A549 (cell line): ENCODE data around the gene TSPAN18. TPM values are rescaled to one million over a fixed set of nuclear protein-coding genes. Genes with fewer than 3 reads are reported as not detected.

ENCODE experiments used
- ATAC-seq, 2 experiments: fragments of 200-7000 bp in 1 of 2; fragments of >200 bp in 1 of 2; cut with Nextera tagmentation in 1 of 2; cut with Tn5 transposase in 1 of 2; 3 replicates each; pipeline versions ENCODE4 v1.8.0 to v1.9.1; 2018 to 2020; ENCODE audit warnings: mild to moderate bottlenecking in 1 of 2, moderate library complexity in 1 of 2
- CTCF ChIA-PET: fragments of 300-600 bp; sonication (Branson Sonifier 250); formaldehyde crosslinking; extraction: SDS; loops from one replicate; lab custom pipeline; 2021; ENCODE audit warnings: antibody characterized with exemption, inconsistent platforms; lab: Yijun Ruan, JAX
- POLR2A ChIA-PET: fragments of 350-600 bp; formaldehyde crosslinking; extraction: SDS; loops from one replicate; lab custom pipeline; 2021; ENCODE audit warnings: antibody characterized with exemption, inconsistent platforms; lab: Yijun Ruan, JAX
- DNase-seq, 2 experiments: peaks; one replicate each; pipeline versions ENCODE4 v3.0.0 to v3.0.0-alpha.2; 2011 to 2016; ENCODE audit warnings: low read depth in 1 of 2, low spot score in 1 of 2
- FAIRE-seq: peaks from 2 replicates; lab custom pipeline; 2011; peaks lifted over from hg19 to GRCh38; lab: Jason Lieb, UNC
- H3K27ac ChIP-seq, 2 experiments: fragments of >200 bp; sonication (Bioruptor Twin); formaldehyde crosslinking; 3 replicates each; pipeline ENCODE4 v1.5.1; 2016 to 2017
- H3K4me1 ChIP-seq: fragments of >200 bp; sonication (Bioruptor Twin); formaldehyde crosslinking; 3 replicates; pipeline ENCODE4 v1.6.1; 2016
- H3K4me2 ChIP-seq: fragments of >200 bp; sonication (Bioruptor Twin); formaldehyde crosslinking; 3 replicates; pipeline ENCODE4 v1.6.1; 2016
- H3K4me3 ChIP-seq: fragments of >200 bp; sonication (Bioruptor Twin); formaldehyde crosslinking; 3 replicates; pipeline ENCODE4 v1.5.1; 2016
- H3K9me3 ChIP-seq: fragments of >200 bp; sonication (Bioruptor Twin); formaldehyde crosslinking; 3 replicates; pipeline ENCODE4 v1.6.1; 2016
- ATOH8 ChIP-seq: fragments of 250-450 bp; sonication (Bioruptor Pico); IDR thresholded peaks from 2 replicates; pipeline ENCODE4 v1.5.0; 2020; ENCODE audit warnings: low read depth, mild to moderate bottlenecking, moderate library complexity
- BCL3 ChIP-seq: fragments of >200 bp; sonication (Bioruptor Twin); formaldehyde crosslinking; IDR thresholded peaks from 3 replicates; pipeline ENCODE4 v1.6.1; 2016
- CBX8 ChIP-seq: fragments of 200-600 bp; sonication (generic); IDR thresholded peaks from 2 replicates; pipeline ENCODE4 v1.6.1; 2016
- CHD2 ChIP-seq: fragments of 150-350 bp; IDR thresholded peaks from 2 replicates; pipeline ENCODE4 v1.6.1; 2014; ENCODE audit warnings: low read length; ENCODE audit not compliant: partially characterized antibody
- CHD4 ChIP-seq: fragments of 200-600 bp; sonication (generic); IDR thresholded peaks from 2 replicates; pipeline ENCODE4 v1.6.1; 2016; ENCODE audit warnings: antibody characterized with exemption, mild to moderate bottlenecking, borderline replicate concordance
- EHMT2 ChIP-seq: fragments of 200-600 bp; sonication (generic); IDR thresholded peaks from 2 replicates; pipeline ENCODE4 v1.6.1; 2016; ENCODE audit warnings: antibody characterized with exemption, low read depth, mild to moderate bottlenecking, moderate library complexity
- FOSB ChIP-seq: fragments of 250-450 bp; sonication (Bioruptor Pico); IDR thresholded peaks from 2 replicates; pipeline ENCODE4 v1.5.0; 2020; ENCODE audit warnings: mild to moderate bottlenecking, moderate library complexity
- FOXS1 ChIP-seq: fragments of 250-450 bp; sonication (Bioruptor Pico); IDR thresholded peaks from 2 replicates; pipeline ENCODE4 v1.5.0; 2020; ENCODE audit warnings: mild to moderate bottlenecking, moderate library complexity
- HOXA7 ChIP-seq: fragments of 250-450 bp; sonication (Bioruptor Pico); IDR thresholded peaks from 2 replicates; pipeline ENCODE4 v1.5.0; 2020; ENCODE audit warnings: mild to moderate bottlenecking, moderate library complexity
- JUN ChIP-seq, 2 experiments: fragments of >200 bp; sonication (Bioruptor Twin); formaldehyde crosslinking; IDR thresholded peaks; 2 replicates in 1 of 2; 3 replicates in 1 of 2; pipeline ENCODE4 v1.6.1; 2016 to 2017
- KDM1A ChIP-seq: fragments of 200-600 bp; sonication (generic); IDR thresholded peaks from 2 replicates; pipeline ENCODE4 v1.6.1; 2016; ENCODE audit warnings: low read depth, mild to moderate bottlenecking
- KDM5A ChIP-seq: fragments of 200-600 bp; sonication (generic); IDR thresholded peaks from 2 replicates; pipeline ENCODE4 v1.6.1; 2016; ENCODE audit warnings: antibody characterized with exemption, mild to moderate bottlenecking
- MAFK ChIP-seq: fragments of 450-650 bp; IDR thresholded peaks from 2 replicates; pipeline ENCODE4 v1.6.1; 2014; ENCODE audit not compliant: partially characterized antibody
- MAZ ChIP-seq: fragments of 150-350 bp; IDR thresholded peaks from 2 replicates; pipeline ENCODE4 v1.6.1; 2014; ENCODE audit warnings: antibody characterized with exemption, low read depth, low read length, borderline replicate concordance
- MYC ChIP-seq: IDR thresholded peaks from 2 replicates; pipeline ENCODE4 v1.6.1; 2012; ENCODE audit warnings: mild to moderate bottlenecking, inconsistent platforms, low read length, improper control_type of control experiment, borderline replicate concordance
- NR3C1 ChIP-seq: fragments of >200 bp; sonication (Bioruptor Twin); formaldehyde crosslinking; IDR thresholded peaks from 3 replicates; pipeline ENCODE4 v1.6.1; 2017
- POLR2A ChIP-seq: IDR thresholded peaks from 2 replicates; pipeline ENCODE4 v1.6.1; 2012; ENCODE audit warnings: mild to moderate bottlenecking, low read length
- RCOR1 ChIP-seq: fragments of 150-350 bp; IDR thresholded peaks from 2 replicates; pipeline ENCODE4 v1.6.1; 2014; ENCODE audit warnings: antibody characterized with exemption, low read length, low read depth
- REST ChIP-seq: fragments of 200-600 bp; sonication (generic); IDR thresholded peaks from 2 replicates; pipeline ENCODE4 v1.6.1; 2016; ENCODE audit warnings: antibody characterized with exemption, mild to moderate bottlenecking, moderate library complexity
- RNF2 ChIP-seq: fragments of 200-600 bp; sonication (generic); IDR thresholded peaks from 2 replicates; pipeline ENCODE4 v1.6.1; 2016; ENCODE audit warnings: low read depth, mild to moderate bottlenecking, antibody characterized with exemption, moderate library complexity, borderline replicate concordance
- WGBS: methylation state at CpG from one replicate; pipeline ENCODE4 v1.1.6; 2017; ENCODE audit errors: missing lambda C conversion rate; 5-methylcytosine and 5-hydroxymethylcytosine counted together
- polyA plus RNA-seq, 4 experiments: library from polyadenylated mRNA; depleted of rRNA in 3 of 4; stranded (reverse); fragments of >200 nt; fragmentation: RNase III in 1 of 4; extraction: RNeasy Plus Mini Kit Qiagen cat#74134 plus additional on column Dnase treatment in 1 of 4; gene quantifications; 2 replicates in 3 of 4; 3 replicates in 1 of 4; pipeline ENCODE4 v1.2.3, GENCODE V29; 2011 to 2017
- TF ChIP-seq, protein P1 (sequence below): fragments of 450-650 bp; IDR thresholded peaks from 2 replicates; pipeline ENCODE4 v1.6.1; 2014; ENCODE audit warnings: antibody characterized with exemption
- TF ChIP-seq, protein P2 (sequence below): IDR thresholded peaks from 2 replicates; pipeline ENCODE4 v1.6.1; 2012
- TF ChIP-seq, protein P3 (sequence below): IDR thresholded peaks from 2 replicates; pipeline ENCODE4 v1.6.1; 2012; ENCODE audit warnings: low read depth, borderline replicate concordance

Gene TSPAN18
- polyA plus RNA-seq, 2 of the 4 experiments (the other 2 are of a cell fraction), result 0.81 to 4.5 TPM

GRCh38 chr11:44804449-44805437, 78.0 kb downstream of the TSPAN18 start:
- TF ChIP-seq REST (no peak), EHMT2 (no peak), KDM5A (no peak), CHD2 (no peak), RCOR1 (no peak), FOXS1 (no peak), HOXA7 (CRISPR knock-in tag) (no peak), RNF2 (no peak), POLR2A (no peak), BCL3 (no peak), NR3C1 (no peak)
- TF ChIP-seq, protein P1, sequence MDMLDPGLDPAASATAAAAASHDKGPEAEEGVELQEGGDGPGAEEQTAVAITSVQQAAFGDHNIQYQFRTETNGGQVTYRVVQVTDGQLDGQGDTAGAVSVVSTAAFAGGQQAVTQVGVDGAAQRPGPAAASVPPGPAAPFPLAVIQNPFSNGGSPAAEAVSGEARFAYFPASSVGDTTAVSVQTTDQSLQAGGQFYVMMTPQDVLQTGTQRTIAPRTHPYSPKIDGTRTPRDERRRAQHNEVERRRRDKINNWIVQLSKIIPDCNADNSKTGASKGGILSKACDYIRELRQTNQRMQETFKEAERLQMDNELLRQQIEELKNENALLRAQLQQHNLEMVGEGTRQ, result no peak
- TF ChIP-seq, protein P2, sequence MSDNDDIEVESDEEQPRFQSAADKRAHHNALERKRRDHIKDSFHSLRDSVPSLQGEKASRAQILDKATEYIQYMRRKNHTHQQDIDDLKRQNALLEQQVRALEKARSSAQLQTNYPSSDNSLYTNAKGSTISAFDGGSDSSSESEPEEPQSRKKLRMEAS, result no peak
- ChIA-PET CTCF (interaction anchor here (0.7 to 1.5 kb wide), 8 partner anchors 12 to 951 kb away, joined by 3 to 4 read pairs (median 4); no protein-coding TSS in a partner anchor), POLR2A (no interaction called here)
- no peak overlapping the region for H3K4me2 ChIP-seq
- 59% methylated on average over 14 of the region's 14 CpGs for WGBS
- no peak for DNase-seq
- H3K9me3 ChIP-seq, result no peaks in the 10 kb centered on the region
- ATAC-seq, result no peak; a peak in 1 of 6 replicates
- H3K27ac ChIP-seq, result no peak overlapping the region
- no peaks in the 10 kb centered on the region for H3K4me1 ChIP-seq
- no peak for FAIRE-seq
- H3K4me3 ChIP-seq, result no peak overlapping the region

DNA sequence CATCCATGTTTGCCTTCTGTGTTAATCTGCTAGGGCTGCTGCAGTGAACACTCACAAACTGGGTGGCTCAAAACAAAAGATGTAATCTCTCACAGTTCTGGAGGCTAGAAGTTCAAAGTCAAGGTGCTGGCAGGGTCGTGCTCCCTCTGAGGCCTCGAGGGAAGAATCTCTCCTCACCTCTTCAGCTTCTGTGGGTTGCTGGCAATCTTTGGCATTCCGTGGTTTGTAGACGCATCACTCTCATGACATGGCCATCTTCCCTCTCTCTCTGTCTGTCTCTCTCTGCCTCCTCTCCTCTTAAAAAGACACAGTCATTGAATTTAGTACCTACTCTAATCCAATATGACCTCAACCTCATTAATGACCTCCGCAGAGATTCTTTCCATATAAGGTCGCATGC, 78.8 kb downstream of the TSPAN18 start:
- Histone ChIP-seq H3K9me3 (no peaks in the 10 kb centered on the region), H3K4me2 (no peak overlapping the region), H3K4me3 (no peak overlapping the region), H3K27ac (no peak overlapping the region), H3K4me1 (no peaks in the 10 kb centered on the region)
- FAIRE-seq, result no peak
- TF ChIP-seq POLR2A (no peak), MYC (no peak), CHD4 (no peak), MAFK (no peak), BCL3 (no peak), FOXS1 (no peak), FOSB (CRISPR knock-in tag) (no peak), JUN (IDR thresholded peaks at IDR 0.05) (no peak), CBX8 (no peak), ATOH8 (CRISPR knock-in tag) (no peak), MAZ (no peak), KDM1A (no peak)
- TF ChIP-seq, protein P3, sequence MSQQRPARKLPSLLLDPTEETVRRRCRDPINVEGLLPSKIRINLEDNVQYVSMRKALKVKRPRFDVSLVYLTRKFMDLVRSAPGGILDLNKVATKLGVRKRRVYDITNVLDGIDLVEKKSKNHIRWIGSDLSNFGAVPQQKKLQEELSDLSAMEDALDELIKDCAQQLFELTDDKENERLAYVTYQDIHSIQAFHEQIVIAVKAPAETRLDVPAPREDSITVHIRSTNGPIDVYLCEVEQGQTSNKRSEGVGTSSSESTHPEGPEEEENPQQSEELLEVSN, result no peak
- ChIA-PET POLR2A (no interaction called here), CTCF (interaction anchor here (0.9 to 1.3 kb wide), 5 partner anchors 11 to 106 kb away, joined by 3 to 4 read pairs (median 4); no protein-coding TSS in a partner anchor)
- no peak; a peak in 2 of 6 replicates for ATAC-seq
- 41% methylated on average over 6 of the region's 6 CpGs for WGBS
- DNase-seq, result no peak
